GM12873 (cell line): ENCODE results near the gene KLHL29.

Experiments
- CTCF ChIP-seq: IDR thresholded peaks from 2 replicates; pipeline ENCODE4 v1.5.1; 2012; ENCODE audit warnings: low read depth, mild to moderate bottlenecking, moderate library complexity, low read length, control low read depth; ENCODE audit not compliant: insufficient read depth; ENCODE audit errors: missing control alignments

The KLHL29 gene

GRCh38 chr2:23675506-23675905 is 290.5 kb downstream of the KLHL29 start:
- no peak for TF ChIP-seq CTCF

- TF ChIP-seq CTCF, result no peak
These were observed 292.9 kb downstream of the KLHL29 start for GRCh38 chr2:23677836-23678235.

GRCh38 chr2:23679044-23679443 is 294.1 kb downstream of the KLHL29 start:
- TF ChIP-seq CTCF, result no peak

DNA sequence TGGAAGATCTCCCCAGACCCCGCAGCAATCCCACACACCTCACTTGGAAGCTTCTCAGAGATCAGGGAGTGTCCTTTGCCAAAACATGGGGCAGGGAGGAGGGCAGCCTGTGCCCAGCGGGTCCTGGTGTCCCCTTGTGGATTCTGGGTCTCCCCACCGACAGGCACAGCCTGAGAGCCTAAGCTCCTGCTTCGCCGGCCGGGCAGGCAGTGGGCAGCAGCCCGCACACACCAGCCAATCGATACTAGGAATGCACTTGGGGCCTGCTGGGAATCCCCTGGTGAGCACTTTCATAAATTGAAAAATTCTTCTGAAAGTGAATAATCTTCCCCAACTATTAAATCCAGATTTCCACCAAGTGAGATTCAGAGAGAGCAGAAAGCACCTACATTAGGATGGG is 296.0 kb downstream of the KLHL29 start:
- TF ChIP-seq CTCF, result no peak

- no peak for TF ChIP-seq CTCF
These were observed 296.6 kb downstream of the KLHL29 start for GRCh38 chr2:23681356-23682140.

DNA sequence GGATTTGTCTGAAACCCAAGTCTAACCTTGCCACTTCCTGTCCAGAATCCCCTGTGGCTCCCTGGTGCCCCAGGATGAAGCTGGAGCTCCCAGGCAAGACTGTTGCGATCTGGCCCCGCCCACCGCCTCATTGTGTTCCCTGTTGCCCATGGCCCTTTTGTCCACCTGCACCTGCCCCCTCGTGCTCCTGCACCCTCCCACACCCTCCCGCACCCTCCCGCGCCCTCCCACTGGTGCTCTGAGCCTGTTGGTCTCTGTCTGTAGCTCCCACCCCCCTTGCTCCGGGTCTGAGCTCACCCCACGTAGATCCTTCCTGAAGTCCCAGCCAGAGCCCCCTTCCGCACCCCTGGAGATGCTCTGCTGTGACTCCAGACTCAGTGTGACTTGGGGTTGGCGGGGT is 297.5 kb downstream of the KLHL29 start:
- TF ChIP-seq CTCF, result no peak

GRCh38 chr2:23683001-23683400 is 298.0 kb downstream of the KLHL29 start:
- TF ChIP-seq CTCF, result no peak
